HCT116 (cell line): ENCODE results near the gene APOOL. TPM values are rescaled to one million over a fixed set of nuclear protein-coding genes. Genes with fewer than 3 reads are reported as not detected.

Experiments
- ATAC-seq: fragments of 200-7000 bp; cut with Tn5 transposase; 2 replicates; pipeline ENCODE4 v1.9.1; 2020; ENCODE audit warnings: mild to moderate bottlenecking, moderate library complexity
- BruUV-seq: library from RNA; stranded (reverse); fragments of 400-500 nt; replicated peaks from 2 replicates; lab custom pipeline; 2021; lab: Mats Ljungman, UMichigan
- CTCF ChIA-PET: fragments of 300-600 bp; sonication (Branson Sonifier 250); formaldehyde crosslinking; loops from one replicate; lab custom pipeline; 2021; ENCODE audit warnings: antibody characterized with exemption; lab: Charles Lee
- POLR2A ChIA-PET: fragments of 300-600, 350-600 bp; sonication (Branson Sonifier 250); formaldehyde crosslinking; loops from one replicate; lab custom pipeline; 2021; ENCODE audit warnings: antibody characterized with exemption; lab: Charles Lee
- RAD21 ChIA-PET, 2 experiments: fragments of 300-600 bp; sonication (Branson Sonifier 250); formaldehyde crosslinking; loops; one replicate each; lab custom pipeline; 2023; ENCODE audit warnings: low total read pairs in 2 of 2; ENCODE audit not compliant: uncharacterized antibody in 2 of 2, unreplicated experiment in 2 of 2, low non-redundant PET in 1 of 2; lab: Charles Lee
- DNase-seq: peaks from one replicate; pipeline ENCODE4 v3.0.0-alpha.2; 2010; ENCODE audit warnings: low read depth, low spot score
- H2AFZ ChIP-seq: fragments of 200-600 bp; shearing (Covaris generic), sonication (generic); 2 replicates; pipeline ENCODE4 v1.6.1; 2017; ENCODE audit warnings: low read depth, mixed run types, mixed read lengths, antibody characterized with exemption, low read length; ENCODE audit not compliant: poor library complexity, severe bottlenecking
- H3K27ac ChIP-seq: 2 replicates; pipeline ENCODE4 v1.5.1; 2012; ENCODE audit warnings: low read depth, low read length
- H3K27me3 ChIP-seq: fragments of 200-600 bp; sonication (generic); 2 replicates; pipeline ENCODE4 v1.6.1; 2016; ENCODE audit warnings: mixed run types, low read length, mixed read lengths; ENCODE audit not compliant: insufficient read depth
- H3K36me3 ChIP-seq, 2 experiments: fragments of 200-500 bp in 1 of 2; fragments of 200-600 bp in 1 of 2; sonication (Bioruptor generic) in 1 of 2; sonication (generic) in 1 of 2; 2 replicates each; pipeline versions ENCODE4 v1.5.1 to v1.6.1; 2014 to 2016; ENCODE audit warnings: low read length in 2 of 2, inconsistent platforms in 1 of 2, mixed read lengths in 1 of 2, mixed run types in 1 of 2; ENCODE audit not compliant: insufficient read depth in 2 of 2, control insufficient read depth in 1 of 2
- H3K4me1 ChIP-seq, 2 experiments: fragments of 200-600 bp in 1 of 2; sonication (generic) in 1 of 2; 2 replicates each; pipeline versions ENCODE4 v1.5.1 to v1.6.1; 2012 to 2017; ENCODE audit warnings: low read length in 2 of 2, inconsistent platforms in 1 of 2, mild to moderate bottlenecking in 1 of 2, mixed read lengths in 1 of 2, mixed run types in 1 of 2, moderate library complexity in 1 of 2; ENCODE audit not compliant: insufficient read depth in 2 of 2, control insufficient read depth in 1 of 2
- H3K4me2 ChIP-seq: fragments of 200-600 bp; sonication (generic); 2 replicates; pipeline ENCODE4 v1.6.1; 2017; ENCODE audit warnings: mixed run types, low read length, mixed read lengths
- H3K4me3 ChIP-seq, 2 experiments: fragments of 200-600 bp in 1 of 2; sonication (generic) in 1 of 2; replicated peaks in 1 of 2; 2 replicates each; pipeline ENCODE4 v1.5.1; 2011 to 2016; ENCODE audit warnings: low read length in 2 of 2, control low read depth in 1 of 2, low read depth in 1 of 2, mild to moderate bottlenecking in 1 of 2, mixed read lengths in 1 of 2, mixed run types in 1 of 2
- H3K79me2 ChIP-seq: fragments of 200-600 bp; sonication (generic); 2 replicates; pipeline ENCODE4 v1.6.1; 2017; ENCODE audit warnings: mild to moderate bottlenecking, mixed run types, low read length, moderate library complexity, mixed read lengths; ENCODE audit not compliant: insufficient read depth
- H3K9ac ChIP-seq: fragments of 200-600 bp; sonication (generic); 2 replicates; pipeline ENCODE4 v1.6.1; 2016; ENCODE audit warnings: low read length, mixed read lengths
- H3K9me2 ChIP-seq: fragments of 200-600 bp; sonication (generic), shearing (Covaris generic); 2 replicates; pipeline ENCODE4 v1.6.1; 2017; ENCODE audit warnings: mixed run types, mild to moderate bottlenecking, moderate library complexity; ENCODE audit not compliant: insufficient read depth
- H3K9me3 ChIP-seq, 2 experiments: fragments of 200-500 bp in 1 of 2; fragments of 200-600 bp in 1 of 2; sonication (Bioruptor generic) in 1 of 2; sonication (generic) in 1 of 2; 2 replicates each; pipeline ENCODE4 v1.6.1; 2014 to 2017; ENCODE audit warnings: low read length in 2 of 2, mixed read lengths in 2 of 2, inconsistent platforms in 1 of 2, low read depth in 1 of 2, mild to moderate bottlenecking in 1 of 2, mixed run types in 1 of 2, moderate library complexity in 1 of 2; ENCODE audit not compliant: control insufficient read depth in 1 of 2, insufficient read depth in 1 of 2
- H4K20me1 ChIP-seq: fragments of 200-600 bp; sonication (generic), shearing (Covaris generic); 2 replicates; pipeline ENCODE4 v1.6.1; 2017; ENCODE audit warnings: mixed run types, mild to moderate bottlenecking, moderate library complexity; ENCODE audit not compliant: insufficient read depth
- CEBPB ChIP-seq: IDR thresholded peaks from 2 replicates; pipeline ENCODE4 v1.6.1; 2012; ENCODE audit warnings: low read depth
- EGR1 ChIP-seq: IDR thresholded peaks from 2 replicates; pipeline ENCODE4 v1.6.1; 2012; ENCODE audit warnings: low read depth
- EZH2phosphoT487 ChIP-seq: fragments of 200-600 bp; IDR thresholded peaks from 2 replicates; pipeline ENCODE4 v1.6.1; 2018; ENCODE audit warnings: antibody characterized with exemption, borderline replicate concordance
- FOSL1 ChIP-seq: IDR thresholded peaks from 2 replicates; pipeline ENCODE4 v1.6.1; 2012; ENCODE audit warnings: low read depth
- POLR2A ChIP-seq: IDR thresholded peaks from 2 replicates; pipeline ENCODE4 v1.7.0; 2011; ENCODE audit warnings: borderline replicate concordance; ENCODE audit not compliant: insufficient read depth, insufficient read length; ENCODE audit errors: extremely low read depth
- SP1 ChIP-seq: IDR thresholded peaks from 2 replicates; pipeline ENCODE4 v1.6.1; 2012; ENCODE audit warnings: low read depth
- YY1 ChIP-seq: IDR thresholded peaks from 2 replicates; pipeline ENCODE4 v1.6.1; 2011; ENCODE audit warnings: low read length, low read depth, moderate library complexity, mild to moderate bottlenecking; ENCODE audit not compliant: insufficient replicate concordance; ENCODE audit errors: extremely low read depth
- ZNF274 ChIP-seq: fragments of 200-500 bp; sonication (Bioruptor generic); IDR thresholded peaks from 2 replicates; pipeline ENCODE4 v1.6.1; 2014; ENCODE audit warnings: mild to moderate bottlenecking, low read depth, low read length, inconsistent platforms
- intact Hi-C: fragments of 100-400 bp; cut with micrococcal nuclease; formaldehyde crosslinking; loops from 2 replicates; pipeline ENCODE4 v1.10.0; 2022
- total RNA-seq: library from RNA; stranded (reverse); gene quantifications from one replicate; pipeline ENCODE4 v1.2.1, GENCODE V29; 2021; ENCODE audit not compliant: unreplicated experiment
- TF ChIP-seq, protein P1 (sequence below): IDR thresholded peaks from 2 replicates; pipeline ENCODE4 v1.6.1; 2012; ENCODE audit warnings: low read depth

Gene APOOL
- total RNA-seq, 1 experiment from 2014 or later, result 24.5 TPM

- TF ChIP-seq ZNF274, result no peak
- TF ChIP-seq CEBPB, result no peak
- no peak for TF ChIP-seq YY1
- TF ChIP-seq, protein P1, sequence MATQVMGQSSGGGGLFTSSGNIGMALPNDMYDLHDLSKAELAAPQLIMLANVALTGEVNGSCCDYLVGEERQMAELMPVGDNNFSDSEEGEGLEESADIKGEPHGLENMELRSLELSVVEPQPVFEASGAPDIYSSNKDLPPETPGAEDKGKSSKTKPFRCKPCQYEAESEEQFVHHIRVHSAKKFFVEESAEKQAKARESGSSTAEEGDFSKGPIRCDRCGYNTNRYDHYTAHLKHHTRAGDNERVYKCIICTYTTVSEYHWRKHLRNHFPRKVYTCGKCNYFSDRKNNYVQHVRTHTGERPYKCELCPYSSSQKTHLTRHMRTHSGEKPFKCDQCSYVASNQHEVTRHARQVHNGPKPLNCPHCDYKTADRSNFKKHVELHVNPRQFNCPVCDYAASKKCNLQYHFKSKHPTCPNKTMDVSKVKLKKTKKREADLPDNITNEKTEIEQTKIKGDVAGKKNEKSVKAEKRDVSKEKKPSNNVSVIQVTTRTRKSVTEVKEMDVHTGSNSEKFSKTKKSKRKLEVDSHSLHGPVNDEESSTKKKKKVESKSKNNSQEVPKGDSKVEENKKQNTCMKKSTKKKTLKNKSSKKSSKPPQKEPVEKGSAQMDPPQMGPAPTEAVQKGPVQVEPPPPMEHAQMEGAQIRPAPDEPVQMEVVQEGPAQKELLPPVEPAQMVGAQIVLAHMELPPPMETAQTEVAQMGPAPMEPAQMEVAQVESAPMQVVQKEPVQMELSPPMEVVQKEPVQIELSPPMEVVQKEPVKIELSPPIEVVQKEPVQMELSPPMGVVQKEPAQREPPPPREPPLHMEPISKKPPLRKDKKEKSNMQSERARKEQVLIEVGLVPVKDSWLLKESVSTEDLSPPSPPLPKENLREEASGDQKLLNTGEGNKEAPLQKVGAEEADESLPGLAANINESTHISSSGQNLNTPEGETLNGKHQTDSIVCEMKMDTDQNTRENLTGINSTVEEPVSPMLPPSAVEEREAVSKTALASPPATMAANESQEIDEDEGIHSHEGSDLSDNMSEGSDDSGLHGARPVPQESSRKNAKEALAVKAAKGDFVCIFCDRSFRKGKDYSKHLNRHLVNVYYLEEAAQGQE, result no peak
- TF ChIP-seq EZH2phosphoT487, result no peak
- no peak for TF ChIP-seq FOSL1
- TF ChIP-seq EGR1, result no peak
- no peak for TF ChIP-seq SP1
- no peak for TF ChIP-seq POLR2A
- Histone ChIP-seq H3K27me3 (no peaks in the 10 kb centered on the region), H3K79me2 (no peaks in the 10 kb centered on the region), H3K4me2 (no peak overlapping the region), H3K27ac (no peak overlapping the region), H3K4me1 (no peaks in the 10 kb centered on the region), H3K9me2 (no peaks in the 10 kb centered on the region), H3K36me3 (no peaks in the 10 kb centered on the region), H2AFZ (no peak overlapping the region), H3K9ac (no peak overlapping the region), H3K9me3 (no peaks in the 10 kb centered on the region), H3K4me3 (no peak overlapping the region), H4K20me1 (no peaks in the 10 kb centered on the region)
- ChIA-PET POLR2A (no interaction called here), CTCF (no interaction called here), RAD21 (no interaction called here)
- DNase-seq, result no peak
- ATAC-seq, result no peak
- no TSS peak for BruUV-seq
- intact Hi-C loops, result no loop called here
Measured at GRCh38 chrX:85107407-85107806, 103.7 kb downstream of the APOOL start.
